ENCODE measurements around the gene CDK6. TPM values are rescaled to one million over a fixed set of nuclear protein-coding genes. Genes with fewer than 3 reads are reported as not detected.

Gene CDK6
- total RNA-seq, 4 donors from 2014 or later = 19.7 to 51.1 (median 33.8) TPM

DNA sequence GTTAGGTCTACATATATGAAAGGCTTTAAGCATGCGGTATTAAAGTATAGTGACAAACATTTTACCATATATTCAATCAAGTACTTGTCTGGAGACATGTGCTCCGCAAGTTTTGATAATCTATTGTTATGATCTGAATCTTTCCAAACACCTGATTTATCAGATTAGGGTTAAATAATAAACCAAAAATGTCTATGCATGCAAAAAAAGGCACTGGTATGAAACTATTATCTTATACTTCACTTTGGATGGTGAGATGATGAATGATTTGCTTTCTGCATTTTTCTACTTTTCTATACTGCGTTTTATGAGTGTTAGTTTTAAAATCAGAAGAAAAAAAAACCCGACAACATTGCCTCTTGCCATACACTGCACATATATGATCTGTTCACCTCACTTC, 208.4 kb downstream of the CDK6 start:
- 97 to 100% methylated on average over 4 of the region's 4 CpGs for WGBS, 2 donors (ENCODE audit: low coverage in 1 of 2)
- ATAC-seq = no peak
- H3K27ac ChIP-seq = no peak overlapping the region
- peaks cover 0 to 15% (median 2%) of the 10 kb centered on the region in 3 donors for H3K4me1 ChIP-seq
- H3K4me3 ChIP-seq = no peak overlapping the region
- no peaks in the 10 kb centered on the region for H3K27me3 ChIP-seq
- H3K36me3 ChIP-seq = no peaks in the 10 kb centered on the region
- TF ChIP-seq POLR2A (IDR thresholded peaks at IDR 0.05) (no peak), POLR2AphosphoS5 (IDR thresholded peaks at IDR 0.05) (no peak)
- TF ChIP-seq, protein P1, sequence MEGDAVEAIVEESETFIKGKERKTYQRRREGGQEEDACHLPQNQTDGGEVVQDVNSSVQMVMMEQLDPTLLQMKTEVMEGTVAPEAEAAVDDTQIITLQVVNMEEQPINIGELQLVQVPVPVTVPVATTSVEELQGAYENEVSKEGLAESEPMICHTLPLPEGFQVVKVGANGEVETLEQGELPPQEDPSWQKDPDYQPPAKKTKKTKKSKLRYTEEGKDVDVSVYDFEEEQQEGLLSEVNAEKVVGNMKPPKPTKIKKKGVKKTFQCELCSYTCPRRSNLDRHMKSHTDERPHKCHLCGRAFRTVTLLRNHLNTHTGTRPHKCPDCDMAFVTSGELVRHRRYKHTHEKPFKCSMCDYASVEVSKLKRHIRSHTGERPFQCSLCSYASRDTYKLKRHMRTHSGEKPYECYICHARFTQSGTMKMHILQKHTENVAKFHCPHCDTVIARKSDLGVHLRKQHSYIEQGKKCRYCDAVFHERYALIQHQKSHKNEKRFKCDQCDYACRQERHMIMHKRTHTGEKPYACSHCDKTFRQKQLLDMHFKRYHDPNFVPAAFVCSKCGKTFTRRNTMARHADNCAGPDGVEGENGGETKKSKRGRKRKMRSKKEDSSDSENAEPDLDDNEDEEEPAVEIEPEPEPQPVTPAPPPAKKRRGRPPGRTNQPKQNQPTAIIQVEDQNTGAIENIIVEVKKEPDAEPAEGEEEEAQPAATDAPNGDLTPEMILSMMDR (IDR thresholded peaks at IDR 0.05) = no peak
- H3K9me3 ChIP-seq = no peaks in the 10 kb centered on the region

DNA sequence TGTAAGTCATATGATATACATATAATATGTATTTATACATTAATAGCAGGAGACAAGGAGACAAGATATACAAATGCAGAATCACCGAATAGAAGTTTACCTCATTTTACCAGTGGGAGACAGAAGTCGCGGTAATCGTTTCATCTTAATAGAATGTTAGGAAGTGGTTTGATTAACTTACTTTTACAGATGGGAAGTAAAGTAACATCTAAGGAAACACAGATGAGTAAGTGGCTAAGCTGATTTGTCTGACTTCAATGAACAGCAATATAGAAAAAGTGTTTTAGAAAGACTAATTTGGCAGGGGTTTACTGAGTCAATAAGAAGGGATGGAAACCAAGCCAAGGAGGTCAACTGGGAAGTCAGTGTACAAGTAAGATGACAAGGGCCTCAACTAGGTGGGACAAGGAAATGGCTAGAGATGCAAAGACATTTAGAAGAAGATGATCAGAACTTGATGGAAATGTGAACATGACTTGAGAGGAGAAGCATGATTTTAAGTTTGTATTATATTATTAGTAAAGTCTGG, 210.0 kb downstream of the CDK6 start:
- no peak overlapping the region for H3K27ac ChIP-seq
- H3K4me3 ChIP-seq = no peak overlapping the region
- TF ChIP-seq, protein P1 (IDR thresholded peaks at IDR 0.05) = no peak
- no peak for TF ChIP-seq POLR2AphosphoS5 (IDR thresholded peaks at IDR 0.05)
- no peak for TF ChIP-seq EP300 (IDR thresholded peaks at IDR 0.05)
- no peak for TF ChIP-seq POLR2A (IDR thresholded peaks at IDR 0.05)
- 66 to 90% methylated on average over 4 of the region's 4 CpGs for WGBS, 2 donors (ENCODE audit: low coverage in 1 of 2)
- no peaks in the 10 kb centered on the region for H3K27me3 ChIP-seq
- H3K36me3 ChIP-seq = no peaks in the 10 kb centered on the region
- H3K9me3 ChIP-seq = no peaks in the 10 kb centered on the region
- no peak for ATAC-seq
- H3K4me1 ChIP-seq = peaks cover 0 to 23% (median 2%) of the 10 kb centered on the region in 3 donors

DNA sequence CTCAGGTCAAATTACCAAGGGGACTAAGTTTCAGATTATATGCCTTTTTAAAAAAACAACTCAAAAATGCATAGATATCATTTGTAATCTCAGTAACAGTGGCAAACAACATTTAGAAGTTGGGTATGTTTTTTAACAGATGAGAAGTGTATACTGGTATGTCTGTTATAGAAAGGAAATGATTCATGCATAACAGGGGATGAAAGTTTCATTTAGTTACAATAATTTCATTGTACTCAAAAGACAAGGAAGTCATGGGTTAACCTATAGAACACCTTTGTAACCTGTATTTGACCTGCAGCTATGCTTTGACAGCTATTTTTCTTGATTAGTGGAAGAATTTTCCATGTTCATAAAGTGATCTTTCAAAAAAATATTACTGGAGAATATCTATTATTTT, 210.8 kb downstream of the CDK6 start:
- Histone ChIP-seq H3K4me1 (peaks cover 0 to 30% (median 5%) of the 10 kb centered on the region in 3 donors), H3K27me3 (no peaks in the 10 kb centered on the region), H3K9me3 (no peaks in the 10 kb centered on the region), H3K36me3 (no peaks in the 10 kb centered on the region), H3K27ac (no peak overlapping the region), H3K4me3 (no peak overlapping the region)
- TF ChIP-seq, protein P1 (IDR thresholded peaks at IDR 0.05) = no peak
- TF ChIP-seq POLR2A (IDR thresholded peaks at IDR 0.05) (no peak), EP300 (IDR thresholded peaks at IDR 0.05) (no peak)
- no peak for ATAC-seq

DNA sequence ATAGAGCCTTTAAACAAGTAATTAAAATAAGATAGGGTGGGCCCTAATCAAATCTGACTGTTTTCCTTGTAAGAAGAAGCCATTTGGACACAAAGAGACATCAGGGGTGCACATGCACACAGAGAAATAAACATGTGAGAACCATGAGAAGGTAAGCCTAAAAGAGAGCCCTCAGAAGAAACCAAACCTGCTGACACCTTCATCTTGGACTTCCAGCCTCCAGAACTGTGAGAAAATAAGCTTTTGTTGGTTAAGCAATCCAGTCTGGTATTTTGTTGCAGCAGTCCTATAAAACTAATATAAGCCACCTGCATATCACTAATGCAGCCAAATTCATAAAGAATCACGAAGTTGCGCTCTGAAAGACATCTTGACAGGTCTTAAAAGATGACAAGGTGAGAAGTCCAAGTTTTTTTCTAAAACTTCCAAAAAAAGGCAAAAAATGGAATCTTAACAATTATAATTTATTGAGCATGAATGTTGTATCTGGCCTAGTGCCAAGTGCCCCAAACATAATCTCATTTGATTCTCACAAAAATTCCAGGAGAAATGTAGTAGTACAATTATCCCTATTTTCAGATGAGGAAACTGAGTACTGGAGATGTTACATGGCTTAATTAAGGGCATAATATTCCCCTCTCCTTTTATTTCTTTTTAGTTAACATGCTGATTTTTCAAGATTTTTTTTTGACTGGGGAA, 211.9 kb downstream of the CDK6 start:
- H3K27ac ChIP-seq = no peak overlapping the region
- H3K4me1 ChIP-seq = peaks cover 0 to 34% (median 5%) of the 10 kb centered on the region in 3 donors
- 84 to 95% methylated on average over 2 of the region's 2 CpGs for WGBS, 2 donors (ENCODE audit: low coverage in 1 of 2)
- TF ChIP-seq POLR2AphosphoS5 (IDR thresholded peaks at IDR 0.05) (no peak), POLR2A (IDR thresholded peaks at IDR 0.05) (no peak), EP300 (IDR thresholded peaks at IDR 0.05) (no peak)
- TF ChIP-seq, protein P1 (IDR thresholded peaks at IDR 0.05) = no peak
- ATAC-seq = no peak
- no peaks in the 10 kb centered on the region for H3K9me3 ChIP-seq
- no peak overlapping the region for H3K4me3 ChIP-seq
- no peaks in the 10 kb centered on the region for H3K27me3 ChIP-seq
- H3K36me3 ChIP-seq = no peaks in the 10 kb centered on the region

DNA sequence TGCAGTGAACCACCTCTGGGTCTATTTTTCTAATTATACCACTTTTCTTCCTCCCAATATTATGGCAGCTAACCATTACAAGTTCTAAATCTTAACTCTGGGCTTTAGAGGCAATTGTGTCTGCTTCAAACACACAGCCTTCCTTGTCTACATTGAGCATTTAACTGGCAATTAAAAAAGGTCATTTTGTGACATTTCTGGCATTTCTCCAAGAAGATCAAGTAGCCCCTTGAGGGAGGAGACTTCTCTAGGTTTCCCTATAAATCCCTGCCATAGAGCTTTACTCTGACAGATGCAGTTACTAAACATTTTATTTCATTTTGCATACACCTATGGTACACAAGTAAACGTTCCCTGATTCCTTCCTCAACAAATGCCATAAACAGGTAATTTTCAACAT, 212.8 kb downstream of the CDK6 start:
- H3K4me3 ChIP-seq = no peak overlapping the region
- TF ChIP-seq POLR2AphosphoS5 (IDR thresholded peaks at IDR 0.05) (no peak), EP300 (IDR thresholded peaks at IDR 0.05) (no peak), POLR2A (IDR thresholded peaks at IDR 0.05) (no peak)
- TF ChIP-seq, protein P1 (IDR thresholded peaks at IDR 0.05) = no peak
- no peaks in the 10 kb centered on the region for H3K36me3 ChIP-seq
- WGBS, 2 donors (ENCODE audit: low coverage in 1 of 2) = 78 to 79% methylated on average over 1 of the region's 1 CpG
- no peaks in the 10 kb centered on the region for H3K27me3 ChIP-seq
- H3K4me1 ChIP-seq = peaks cover 0 to 34% (median 5%) of the 10 kb centered on the region in 3 donors
- no peak overlapping the region for H3K27ac ChIP-seq
- no peak for ATAC-seq
- H3K9me3 ChIP-seq = no peaks in the 10 kb centered on the region

Data from gastroesophageal sphincter (tissue), 4 donors.